NB4 (cell line): Measurements from ENCODE around the gene LGALS9.

ENCODE experiments used
- CTCF ChIP-seq: IDR thresholded peaks from one replicate; pipeline ENCODE4 v1.5.1; 2012; ENCODE audit warnings: low read depth, low read length
- MYC ChIP-seq: IDR thresholded peaks from 2 replicates; pipeline ENCODE4 v1.6.1; 2011; ENCODE audit warnings: low read depth, low read length
- POLR2A ChIP-seq: IDR thresholded peaks from 2 replicates; pipeline ENCODE4 v1.6.1; 2011; ENCODE audit warnings: mild to moderate bottlenecking; ENCODE audit not compliant: insufficient read length; ENCODE audit errors: extremely low read depth

- no peak for TF ChIP-seq POLR2A
- TF ChIP-seq CTCF, result no peak
- no peak for TF ChIP-seq MYC
These were observed 23.4 kb upstream of the LGALS9 start for GRCh38 chr17:27607521-27608091.
